ENCODE measurements around the gene CCDC192. TPM values are rescaled to one million over a fixed set of nuclear protein-coding genes. Genes with fewer than 3 reads are reported as not detected.
"Not testable (repeated sequence)": the region's sequence is repeated elsewhere in the genome, so short reads cannot be mapped to it uniquely, and the experiment has no call there.

Gene CCDC192
- total and polyA plus RNA-seq, 10 of the 15 experiments (the other 5 are each of a cell fraction or from before 2014, with no cell fraction given), result 0.20 to 0.79 (median 0.32) TPM; not detected in 4

- no peak for TF ChIP-seq ZBTB4 (CRISPR knock-in tag; IDR thresholded peaks at IDR 0.05)
- TF ChIP-seq ZNF592 (IDR thresholded peaks at IDR 0.05), result no peak
- no peak for TF ChIP-seq WRNIP1 (IDR thresholded peaks at IDR 0.05; ENCODE audit: borderline replicate concordance, low read depth, low read length)
- TF ChIP-seq MLLT1 (IDR thresholded peaks at IDR 0.05), result no peak
- TF ChIP-seq ZNF384 (IDR thresholded peaks at IDR 0.05; ENCODE audit: borderline replicate concordance, low read depth, low read length), result no peak
- no peak for TF ChIP-seq RCOR1 (conservative IDR thresholded peaks at IDR 0.05; ENCODE audit: low read depth, low read length)
Measured at GRCh38 chr5:127777957-127778356, 74.8 kb downstream of the CCDC192 start (continued).

- H3K9ac ChIP-seq (ENCODE audit: control insufficient read depth, insufficient read depth, low read length); FAIRE-seq; H4K20me1 ChIP-seq (ENCODE audit: control insufficient read depth, insufficient read depth); RAD21 ChIA-PET (ENCODE audit: unreplicated experiment); in situ Hi-C loops (cut with MboI); H3K27me3 ChIP-seq (replicated peaks in 1 of 2; ENCODE audit: control insufficient read depth in 2 of 2, insufficient read depth in 2 of 2, low read length in 1 of 2); ATAC-seq; H3K79me2 ChIP-seq (ENCODE audit: control insufficient read depth, insufficient read depth, low read length); H3K4me3 ChIP-seq; intact Hi-C loops (cut with micrococcal nuclease; ENCODE audit: unreplicated experiment); H3K4me2 ChIP-seq (ENCODE audit: control insufficient read depth, insufficient read depth); BruUV-seq (replicated peaks); DNase-seq (ENCODE audit: low read depth, low spot score); H3K9me3 ChIP-seq (replicated peaks; ENCODE audit: control insufficient read depth, insufficient read depth, low read length); H2AFZ ChIP-seq (ENCODE audit: control insufficient read depth, low read depth, low read length); H3K27ac ChIP-seq (ENCODE audit: control insufficient read depth, insufficient read depth); H3K36me3 ChIP-seq (ENCODE audit: control insufficient read depth in 2 of 2, insufficient read depth in 2 of 2, low read length in 1 of 2); SMC1A ChIA-PET (ENCODE audit: uncharacterized antibody, unreplicated experiment); CTCF ChIA-PET; H3K4me1 ChIP-seq (ENCODE audit: control insufficient read depth, insufficient read depth, low read length); POLR2A ChIA-PET: not testable (repeated sequence)
- 49% methylated on average over 2 of the region's 2 CpGs for WGBS (ENCODE audit: insufficient coverage, insufficient replicate concordance, low lambda C conversion rate, missing lambda C conversion rate)
Measured at GRCh38 chr5:127782450-127782849, 79.3 kb downstream of the CCDC192 start.

Data from GM12878 (cell line).